Measurements from ENCODE around the gene GASK1A.

GASK1A gene

GRCh38 chr3:43024181-43024885 lies 45.2 kb downstream of the GASK1A start:
- no peaks in the 10 kb centered on the region for H3K36me3 Mint-ChIP-seq (ENCODE audit: low read depth)
- peaks cover 8% of the 10 kb centered on the region for H3K27me3 Mint-ChIP-seq (ENCODE audit: low read depth)
- H3K4me3 Mint-ChIP-seq = peak overlapping the region; percentile 35
- H3K4me1 Mint-ChIP-seq (ENCODE audit: low read depth) = peaks cover 19% of the 10 kb centered on the region
- H3K9me3 Mint-ChIP-seq = no peaks in the 10 kb centered on the region
- H3K27ac Mint-ChIP-seq = no peak overlapping the region

DNA sequence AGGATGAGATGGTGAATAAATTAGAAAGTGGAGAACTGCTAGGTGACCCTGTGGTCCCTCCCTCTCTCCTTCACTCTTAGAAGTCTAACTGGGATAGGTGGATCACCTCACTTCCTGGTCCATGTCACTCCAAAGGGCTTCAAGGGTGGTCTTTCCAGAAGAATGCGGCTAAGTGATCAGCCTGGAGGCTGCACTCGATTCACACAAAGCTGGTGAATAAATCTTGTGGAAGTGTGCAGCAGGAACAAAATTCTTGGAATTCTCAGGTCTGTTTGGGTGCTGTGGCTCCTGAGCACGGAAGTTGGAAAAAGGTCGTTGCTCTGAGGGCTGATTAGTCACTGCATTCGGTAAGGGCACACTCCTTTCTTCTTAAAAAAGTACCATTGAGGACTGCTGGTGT lies 46.3 kb downstream of the GASK1A start:
- Mint-ChIP-seq H3K9me3 (no peaks in the 10 kb centered on the region), H3K4me3 (no peak overlapping the region), H3K27ac (no peak overlapping the region), H3K36me3 (ENCODE audit: low read depth) (no peaks in the 10 kb centered on the region), H3K27me3 (ENCODE audit: low read depth) (peaks cover 8% of the 10 kb centered on the region), H3K4me1 (ENCODE audit: low read depth) (peaks cover 19% of the 10 kb centered on the region)

- H3K9me3 Mint-ChIP-seq = no peaks in the 10 kb centered on the region
- peaks cover 8% of the 10 kb centered on the region for H3K27me3 Mint-ChIP-seq (ENCODE audit: low read depth)
- H3K4me1 Mint-ChIP-seq (ENCODE audit: low read depth) = peaks cover 14% of the 10 kb centered on the region
- H3K4me3 Mint-ChIP-seq = no peak overlapping the region
- no peaks in the 10 kb centered on the region for H3K36me3 Mint-ChIP-seq (ENCODE audit: low read depth)
- no peak overlapping the region for H3K27ac Mint-ChIP-seq
Observed at GRCh38 chr3:43028001-43028400, 48.9 kb downstream of the GASK1A start.

DNA sequence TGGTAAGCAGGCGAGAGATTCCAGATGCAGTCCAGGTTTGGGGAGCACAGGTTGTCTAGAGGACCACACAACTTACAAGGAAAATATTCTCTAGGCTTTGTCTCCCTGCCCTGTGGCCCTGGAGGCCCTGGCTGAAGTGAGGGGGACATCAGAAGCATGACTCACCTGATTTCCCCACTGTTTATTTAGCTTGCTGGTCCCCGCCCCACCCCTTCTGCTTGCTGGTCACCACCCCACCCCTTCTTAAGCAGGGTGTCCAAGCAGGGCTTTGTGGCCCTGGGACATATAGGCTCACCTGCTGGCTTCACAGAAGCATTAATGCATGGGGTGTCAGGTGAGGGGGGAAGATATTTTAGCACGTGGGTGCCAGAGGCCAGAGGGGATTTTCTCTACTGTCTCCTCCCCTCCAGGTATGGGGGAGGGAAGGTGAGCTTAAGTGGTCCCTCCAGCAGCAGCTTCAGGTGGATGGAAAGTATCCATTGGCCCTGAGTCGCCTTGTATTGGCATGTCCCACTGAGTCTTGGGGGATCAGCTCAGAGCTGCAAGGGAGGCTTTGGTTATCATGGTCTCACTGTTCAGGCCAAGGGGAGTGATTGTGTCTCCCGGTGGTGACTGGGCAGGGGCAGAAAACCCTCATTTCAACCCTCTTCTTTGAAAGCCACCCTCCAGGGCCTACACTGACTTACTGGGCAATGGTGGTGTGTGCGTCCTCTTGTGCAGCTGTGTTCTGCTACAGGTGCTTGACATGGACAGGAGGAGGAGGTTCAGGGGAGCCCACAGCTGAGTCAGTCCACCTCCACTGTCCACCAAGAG lies 49.8 kb downstream of the GASK1A start:
- H3K4me3 Mint-ChIP-seq = no peak overlapping the region
- no peak overlapping the region for H3K27ac Mint-ChIP-seq
- H3K9me3 Mint-ChIP-seq = no peaks in the 10 kb centered on the region
- H3K36me3 Mint-ChIP-seq (ENCODE audit: low read depth) = no peaks in the 10 kb centered on the region
- H3K4me1 Mint-ChIP-seq (ENCODE audit: low read depth) = peaks cover 6% of the 10 kb centered on the region
- H3K27me3 Mint-ChIP-seq (ENCODE audit: low read depth) = peaks cover 8% of the 10 kb centered on the region

- no peak overlapping the region for H3K27ac Mint-ChIP-seq
- peaks cover 3% of the 10 kb centered on the region for H3K27me3 Mint-ChIP-seq (ENCODE audit: low read depth)
- H3K4me1 Mint-ChIP-seq (ENCODE audit: low read depth) = no peaks in the 10 kb centered on the region
- no peaks in the 10 kb centered on the region for H3K9me3 Mint-ChIP-seq
- no peak overlapping the region for H3K4me3 Mint-ChIP-seq
- H3K36me3 Mint-ChIP-seq (ENCODE audit: low read depth) = no peaks in the 10 kb centered on the region
Observed at GRCh38 chr3:43030162-43030935, 51.2 kb downstream of the GASK1A start.

GRCh38 chr3:43031485-43031884 lies 52.4 kb downstream of the GASK1A start:
- H3K27me3 Mint-ChIP-seq (ENCODE audit: low read depth) = peaks cover under 1% of the 10 kb centered on the region
- no peak overlapping the region for H3K4me3 Mint-ChIP-seq
- no peak overlapping the region for H3K27ac Mint-ChIP-seq
- no peaks in the 10 kb centered on the region for H3K4me1 Mint-ChIP-seq (ENCODE audit: low read depth)
- H3K36me3 Mint-ChIP-seq (ENCODE audit: low read depth) = no peaks in the 10 kb centered on the region
- no peaks in the 10 kb centered on the region for H3K9me3 Mint-ChIP-seq

GRCh38 chr3:43031889-43032545 lies 52.9 kb downstream of the GASK1A start:
- no peaks in the 10 kb centered on the region for H3K36me3 Mint-ChIP-seq (ENCODE audit: low read depth)
- no peaks in the 10 kb centered on the region for H3K9me3 Mint-ChIP-seq
- H3K27ac Mint-ChIP-seq = no peak overlapping the region
- H3K27me3 Mint-ChIP-seq (ENCODE audit: low read depth) = no peaks in the 10 kb centered on the region
- no peaks in the 10 kb centered on the region for H3K4me1 Mint-ChIP-seq (ENCODE audit: low read depth)
- no peak overlapping the region for H3K4me3 Mint-ChIP-seq

DNA sequence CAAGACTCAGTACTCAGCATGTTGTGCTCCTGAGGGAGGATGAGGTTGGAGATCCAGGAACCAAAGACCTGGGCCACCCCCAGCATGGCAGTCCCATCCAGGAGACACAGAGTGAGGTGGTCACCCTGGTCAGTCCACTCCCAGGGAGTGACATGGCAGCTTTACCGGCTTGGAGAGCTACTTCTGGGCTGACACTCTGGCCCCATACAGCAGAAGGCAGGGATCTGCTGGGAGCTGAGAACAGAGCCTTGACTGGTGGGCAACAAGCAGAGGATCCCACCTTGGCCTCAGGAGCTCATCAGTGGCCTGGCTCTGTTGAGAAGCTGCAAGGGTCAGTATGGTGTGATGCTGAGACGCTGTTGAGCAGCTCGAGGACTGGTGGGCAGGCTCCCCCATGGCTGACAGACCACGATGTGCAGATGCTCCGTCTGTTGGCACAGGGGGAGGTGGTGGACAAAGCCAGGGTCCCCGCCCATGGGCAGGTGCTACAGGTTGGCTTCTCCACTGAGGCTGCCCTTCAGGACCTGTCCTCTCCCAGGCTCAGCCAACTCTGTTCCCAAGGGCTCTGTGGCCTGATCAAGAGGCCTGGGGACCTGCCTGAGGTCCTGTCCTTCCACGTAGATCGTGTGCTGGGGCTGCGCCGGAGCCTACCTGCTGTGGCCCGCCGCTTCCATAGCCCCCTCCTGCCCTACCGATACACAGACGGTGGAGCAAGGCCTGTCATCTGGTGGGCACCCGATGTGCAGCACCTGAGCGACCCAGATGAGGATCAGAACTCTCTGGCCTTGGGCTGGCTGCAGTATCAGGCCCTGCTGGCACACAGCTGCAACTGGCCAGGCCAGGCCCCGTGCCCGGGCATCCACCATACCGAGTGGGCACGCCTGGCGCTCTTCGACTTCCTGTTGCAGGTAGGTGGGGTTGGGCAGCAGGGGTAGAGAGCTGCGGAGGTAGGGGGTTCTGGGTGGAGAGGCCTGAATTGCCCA lies 53.8 kb downstream of the GASK1A start:
- no peak overlapping the region for H3K4me3 Mint-ChIP-seq
- no peaks in the 10 kb centered on the region for H3K27me3 Mint-ChIP-seq (ENCODE audit: low read depth)
- H3K36me3 Mint-ChIP-seq (ENCODE audit: low read depth) = no peaks in the 10 kb centered on the region
- no peak overlapping the region for H3K27ac Mint-ChIP-seq
- H3K4me1 Mint-ChIP-seq (ENCODE audit: low read depth) = no peaks in the 10 kb centered on the region
- H3K9me3 Mint-ChIP-seq = no peaks in the 10 kb centered on the region

- H3K4me3 Mint-ChIP-seq = no peak overlapping the region
- no peak overlapping the region for H3K27ac Mint-ChIP-seq
- no peaks in the 10 kb centered on the region for H3K36me3 Mint-ChIP-seq (ENCODE audit: low read depth)
- no peaks in the 10 kb centered on the region for H3K9me3 Mint-ChIP-seq
- H3K4me1 Mint-ChIP-seq (ENCODE audit: low read depth) = no peaks in the 10 kb centered on the region
- H3K27me3 Mint-ChIP-seq (ENCODE audit: low read depth) = no peaks in the 10 kb centered on the region
Observed at GRCh38 chr3:43034200-43034599, 55.1 kb downstream of the GASK1A start.

DNA sequence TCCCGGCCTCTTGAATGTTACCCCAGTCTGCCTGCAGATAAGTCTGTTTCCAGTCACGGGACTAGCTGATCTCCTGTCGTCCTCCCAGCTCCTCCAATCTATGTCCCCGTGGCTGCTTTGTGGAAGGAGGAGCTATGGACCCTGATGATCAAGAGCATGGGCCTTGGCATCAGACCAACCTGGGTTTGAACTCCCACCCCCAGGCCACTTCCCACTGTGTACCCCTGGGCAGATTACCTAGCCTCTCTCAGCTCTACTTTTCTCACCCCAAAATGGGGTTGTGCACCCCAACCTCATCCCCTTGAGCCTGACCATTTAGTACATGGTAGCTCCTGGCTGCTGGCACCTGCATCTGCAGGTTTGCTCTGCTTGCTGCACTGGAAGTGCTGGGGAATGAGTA lies 55.8 kb downstream of the GASK1A start:
- Mint-ChIP-seq H3K27ac (no peak overlapping the region), H3K4me1 (ENCODE audit: low read depth) (no peaks in the 10 kb centered on the region), H3K36me3 (ENCODE audit: low read depth) (no peaks in the 10 kb centered on the region), H3K4me3 (no peak overlapping the region), H3K9me3 (no peaks in the 10 kb centered on the region), H3K27me3 (ENCODE audit: low read depth) (no peaks in the 10 kb centered on the region)

DNA sequence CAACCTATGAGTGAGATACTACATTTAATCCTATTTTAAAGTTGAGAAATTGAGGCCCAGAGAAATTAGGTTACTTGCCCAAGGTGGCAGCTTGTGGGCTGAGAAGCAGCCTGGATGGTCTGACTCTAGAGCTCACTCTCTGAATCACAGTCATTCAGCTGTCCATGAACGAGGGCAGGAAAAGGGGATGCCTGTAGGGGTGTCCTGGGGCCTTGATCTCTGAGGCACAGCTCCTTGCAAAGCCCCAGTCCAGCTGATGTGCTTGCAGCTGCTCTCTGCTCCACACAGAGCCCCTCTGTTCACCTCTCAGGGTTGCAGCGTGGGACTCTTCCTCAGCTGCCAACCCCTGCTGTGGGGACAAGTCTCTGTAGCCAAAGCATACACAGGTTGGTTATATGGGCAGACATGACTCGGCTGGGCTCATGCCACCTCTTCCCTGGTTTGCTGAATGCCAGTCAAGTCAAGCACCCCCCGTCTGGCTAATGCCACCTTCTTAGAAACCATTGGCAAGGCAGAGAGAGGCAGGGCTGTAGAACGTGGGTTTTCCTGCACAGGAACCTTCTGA lies 56.8 kb downstream of the GASK1A start:
- H3K27ac Mint-ChIP-seq = no peak overlapping the region
- H3K36me3 Mint-ChIP-seq (ENCODE audit: low read depth) = no peaks in the 10 kb centered on the region

DNA sequence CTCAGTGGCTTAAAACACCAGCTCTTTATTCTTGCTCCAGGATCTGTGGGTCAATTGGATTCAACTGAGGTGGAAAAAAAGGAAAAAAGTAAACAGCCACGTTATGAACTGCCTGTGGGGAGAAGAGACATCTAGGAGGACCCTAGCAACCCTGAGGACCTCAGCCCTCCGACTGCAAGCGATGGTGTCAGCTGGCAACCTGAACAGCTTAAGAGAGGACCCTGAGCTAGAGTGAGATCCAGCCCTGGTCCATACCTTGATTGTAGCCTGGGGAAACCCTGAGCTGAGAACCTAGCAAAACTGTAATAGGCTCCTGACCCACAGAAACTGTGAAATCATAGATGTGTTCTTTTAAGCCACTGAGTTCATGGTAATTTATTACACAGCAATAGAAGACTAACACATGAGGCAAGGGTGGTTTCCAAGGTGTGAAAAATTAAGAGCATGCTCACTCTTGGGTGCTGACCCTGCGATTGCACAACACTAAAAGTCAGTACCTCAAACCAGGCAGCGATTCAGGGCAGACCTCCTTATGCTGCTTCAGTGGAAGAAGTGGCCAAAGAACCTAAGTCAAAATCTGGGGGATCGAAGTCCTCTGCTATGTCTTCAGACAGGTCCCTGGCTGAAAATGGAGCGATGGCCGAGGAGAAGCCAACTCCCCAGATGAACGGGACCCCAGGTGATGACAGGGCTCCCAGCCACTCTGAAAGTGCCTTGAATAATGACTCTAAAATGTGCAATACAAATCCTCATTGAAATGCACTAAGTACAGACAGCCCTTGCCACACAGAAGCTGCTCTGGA lies 57.7 kb downstream of the GASK1A start:
- no peaks in the 10 kb centered on the region for H3K36me3 Mint-ChIP-seq (ENCODE audit: low read depth)
- H3K27ac Mint-ChIP-seq = no peak overlapping the region
- H3K4me1 Mint-ChIP-seq (ENCODE audit: low read depth) = no peaks in the 10 kb centered on the region
- H3K4me3 Mint-ChIP-seq = no peak overlapping the region
- H3K27me3 Mint-ChIP-seq (ENCODE audit: low read depth) = no peaks in the 10 kb centered on the region
- H3K9me3 Mint-ChIP-seq = no peaks in the 10 kb centered on the region

More for the DNA sequence above, 56.8 kb downstream of the GASK1A start:
- Mint-ChIP-seq H3K4me3 (no peak overlapping the region), H3K27me3 (ENCODE audit: low read depth) (no peaks in the 10 kb centered on the region), H3K4me1 (ENCODE audit: low read depth) (no peaks in the 10 kb centered on the region), H3K9me3 (no peaks in the 10 kb centered on the region)

GRCh38 chr3:43038010-43038409 lies 58.9 kb downstream of the GASK1A start:
- Mint-ChIP-seq H3K9me3 (no peaks in the 10 kb centered on the region), H3K27ac (no peak overlapping the region), H3K36me3 (ENCODE audit: low read depth) (no peaks in the 10 kb centered on the region), H3K4me3 (no peak overlapping the region), H3K4me1 (ENCODE audit: low read depth) (no peaks in the 10 kb centered on the region), H3K27me3 (ENCODE audit: low read depth) (no peaks in the 10 kb centered on the region)

Measured in T-helper 1 cell treated with Interleukin-12 subunit alpha and Interleukin-12 subunit beta and Interleukin-4 antibody, amounts not matched to agents 30 μg/mL and 1 μg/mL, for 36 hours (primary cell).